GM12892 (cell line): Measurements from ENCODE around the gene ASCL2.

Experiments used
- POLR2A ChIP-seq: IDR thresholded peaks from 2 replicates; pipeline ENCODE4 v1.6.1; 2011; ENCODE audit warnings: low read depth, low read length, control low read depth
- POLR2AphosphoS5 ChIP-seq: IDR thresholded peaks from 2 replicates; pipeline ENCODE4 v1.6.1; 2011; ENCODE audit warnings: low read depth, low read length, control low read depth

GRCh38 chr11:2314136-2314524, 43.7 kb upstream of the ASCL2 start:
- TF ChIP-seq POLR2AphosphoS5 (no peak), POLR2A (no peak)
